Fibroblast of skin of abdomen (primary cell): ENCODE data around the gene OSR1.
A peak's percentile ranks its signal among the peaks of the same experiment; 100 is the strongest.
"Not testable (repeated sequence)": the region's sequence is repeated elsewhere in the genome, so short reads cannot be mapped to it uniquely, and the experiment has no call there.

Experiments
- DNase-seq: peaks from one replicate; pipeline ENCODE4 v3.0.0-alpha.2; 2013

OSR1 gene

GRCh38 chr2:19330436-19330835, 28.0 kb downstream of the OSR1 start:
- DNase-seq: no peak

GRCh38 chr2:19329445-19329844, 29.0 kb downstream of the OSR1 start:
- no peak for DNase-seq

GRCh38 chr2:19327496-19327895, 30.9 kb downstream of the OSR1 start:
- DNase-seq: no peak

GRCh38 chr2:19321946-19322345, 36.5 kb downstream of the OSR1 start:
- no peak for DNase-seq

- no peak for DNase-seq
Observed at GRCh38 chr2:19320813-19321212, 37.6 kb downstream of the OSR1 start.

GRCh38 chr2:19319698-19320097, 38.7 kb downstream of the OSR1 start:
- DNase-seq: no peak

- DNase-seq: no peak
Observed at GRCh38 chr2:19319064-19319463, 39.4 kb downstream of the OSR1 start.

GRCh38 chr2:19313553-19313952, 44.9 kb downstream of the OSR1 start:
- DNase-seq: no peak

- peak; percentile 19 for DNase-seq
Observed at GRCh38 chr2:19312949-19313348, 45.5 kb downstream of the OSR1 start.

- DNase-seq: not testable (repeated sequence)
Observed at GRCh38 chr2:19306065-19306464, 52.4 kb downstream of the OSR1 start.

- DNase-seq: not testable (repeated sequence)
Observed at GRCh38 chr2:19305400-19306055, 52.9 kb downstream of the OSR1 start.

GRCh38 chr2:19301706-19302105, 56.7 kb downstream of the OSR1 start:
- no peak for DNase-seq
